GM12878 (cell line): ENCODE measurements around the gene SCN4A. TPM values are rescaled to one million over a fixed set of nuclear protein-coding genes. Genes with fewer than 3 reads are reported as not detected.

ENCODE experiments used
- ATAC-seq: fragments of 200-7000 bp; cut with Tn5 transposase; 3 replicates; pipeline ENCODE4 v1.9.1; 2020; ENCODE audit warnings: mild to moderate bottlenecking, moderate library complexity
- BruUV-seq: library from RNA; stranded (reverse); fragments of 400-500 nt; replicated peaks from 2 replicates; lab custom pipeline; 2021; lab: Mats Ljungman, UMichigan
- CTCF ChIA-PET: fragments of 300-600 bp; sonication (Branson Sonifier 250); formaldehyde crosslinking; extraction: SDS; loops from one replicate; lab custom pipeline; 2021; ENCODE audit warnings: inconsistent platforms; lab: Yijun Ruan, JAX
- POLR2A ChIA-PET: fragments of 350-600 bp; formaldehyde crosslinking; extraction: SDS; loops from one replicate; lab custom pipeline; 2021; ENCODE audit warnings: inconsistent platforms; lab: Charles Lee
- RAD21 ChIA-PET: fragments of 300-600 bp; sonication (Branson Sonifier 250); formaldehyde crosslinking; loops from one replicate; lab custom pipeline; 2023; ENCODE audit warnings: antibody characterized with exemption; ENCODE audit not compliant: unreplicated experiment; lab: Charles Lee
- SMC1A ChIA-PET: fragments of 300-600 bp; sonication (Branson Sonifier 250); formaldehyde crosslinking; loops from one replicate; lab custom pipeline; 2023; ENCODE audit not compliant: unreplicated experiment, uncharacterized antibody; lab: Charles Lee
- DNase-seq: peaks from one replicate; pipeline ENCODE4 v3.0.0-alpha.2; 2011; ENCODE audit warnings: low read depth, low spot score
- FAIRE-seq: peaks from 3 replicates; lab custom pipeline; 2011; peaks lifted over from hg19 to GRCh38; lab: Jason Lieb, UNC
- H2AFZ ChIP-seq: 2 replicates; pipeline ENCODE4 v1.6.0; 2011; ENCODE audit warnings: low read depth, low read length, control low read depth; ENCODE audit not compliant: control insufficient read depth
- H3K27ac ChIP-seq: 2 replicates; pipeline ENCODE4 v1.5.1; 2011; ENCODE audit warnings: control low read depth; ENCODE audit not compliant: control insufficient read depth, insufficient read depth
- H3K27me3 ChIP-seq, 2 experiments: replicated peaks in 1 of 2; 2 replicates each; pipeline versions ENCODE4 v1.6.0 to v1.6.1; 2011; ENCODE audit warnings: low read length in 1 of 2; ENCODE audit not compliant: control insufficient read depth in 2 of 2, insufficient read depth in 2 of 2
- H3K36me3 ChIP-seq, 2 experiments: 2 replicates each; pipeline ENCODE4 v1.5.1; 2011; ENCODE audit warnings: low read length in 1 of 2; ENCODE audit not compliant: control insufficient read depth in 2 of 2, insufficient read depth in 2 of 2
- H3K4me1 ChIP-seq: 2 replicates; pipeline ENCODE4 v1.6.1; 2011; ENCODE audit warnings: mild to moderate bottlenecking, low read length, moderate library complexity, mixed read lengths; ENCODE audit not compliant: control insufficient read depth, insufficient read depth
- H3K4me2 ChIP-seq: 2 replicates; pipeline ENCODE4 v1.6.0; 2011; ENCODE audit warnings: control low read depth; ENCODE audit not compliant: control insufficient read depth, insufficient read depth
- H3K4me3 ChIP-seq: fragments of 200-600 bp; sonication (generic); 2 replicates; pipeline ENCODE4 v1.5.1; 2016
- H3K79me2 ChIP-seq: 2 replicates; pipeline ENCODE4 v1.6.0; 2011; ENCODE audit warnings: low read length; ENCODE audit not compliant: control insufficient read depth, insufficient read depth
- H3K9ac ChIP-seq: 2 replicates; pipeline ENCODE4 v1.8.0; 2011; ENCODE audit warnings: low read length, control low read depth, mixed read lengths; ENCODE audit not compliant: control insufficient read depth, insufficient read depth
- H3K9me3 ChIP-seq: replicated peaks from 3 replicates; pipeline ENCODE4 v1.5.1; 2011; ENCODE audit warnings: mild to moderate bottlenecking, low read length; ENCODE audit not compliant: control insufficient read depth, insufficient read depth
- H4K20me1 ChIP-seq: 2 replicates; pipeline ENCODE4 v1.6.0; 2011; ENCODE audit not compliant: control insufficient read depth, insufficient read depth
- CBFB ChIP-seq: IDR thresholded peaks from 2 replicates; pipeline ENCODE4 v1.6.1; 2016; ENCODE audit warnings: antibody characterized with exemption, low read depth
- NKRF ChIP-seq: fragments of 450-650 bp; conservative IDR thresholded peaks from 2 replicates; pipeline ENCODE4 v1.6.1; 2017; ENCODE audit warnings: mild to moderate bottlenecking, moderate library complexity
- NR2C2 ChIP-seq: IDR thresholded peaks from 2 replicates; pipeline ENCODE4 v1.6.1; 2011; ENCODE audit warnings: borderline replicate concordance, low read depth; ENCODE audit not compliant: control insufficient read depth, insufficient read length
- RBBP5 ChIP-seq: fragments of 200-600 bp; sonication (generic); conservative IDR thresholded peaks from 2 replicates; pipeline ENCODE4 v1.6.1; 2016
- SMAD5 ChIP-seq: IDR thresholded peaks from 2 replicates; pipeline ENCODE4 v1.6.1; 2016; ENCODE audit warnings: antibody characterized with exemption, low read depth
- SRF ChIP-seq, 2 experiments: IDR thresholded peaks; 2 replicates each; pipeline ENCODE4 v1.6.1; 2011; ENCODE audit warnings: low read depth in 2 of 2, low read length in 2 of 2, mild to moderate bottlenecking in 1 of 2, moderate library complexity in 1 of 2
- YBX1 ChIP-seq: fragments of 450-650 bp; IDR thresholded peaks from 2 replicates; pipeline ENCODE4 v1.6.1; 2016; ENCODE audit warnings: antibody characterized with exemption
- YY1 ChIP-seq: IDR thresholded peaks from 2 replicates; pipeline ENCODE4 v1.6.1; 2011; ENCODE audit warnings: low read depth, mild to moderate bottlenecking, low read length
- WGBS: methylation state at CpG from one replicate; pipeline ENCODE4 v1.1.6; 2016; ENCODE audit warnings: low lambda C conversion rate; ENCODE audit not compliant: insufficient replicate concordance, insufficient coverage; ENCODE audit errors: missing lambda C conversion rate; 5-methylcytosine and 5-hydroxymethylcytosine counted together
- in situ Hi-C: fragments of 300-500 bp; cut with MboI; formaldehyde crosslinking; loops from 9 replicates; pipeline ENCODE4 v1.14.3; 2018; ENCODE audit warnings: mixed read lengths
- intact Hi-C: fragments of 100-400 bp; cut with micrococcal nuclease; formaldehyde crosslinking; loops from one replicate; pipeline ENCODE4 v1.14.2; 2022; ENCODE audit not compliant: unreplicated experiment
- polyA plus RNA-seq, 11 experiments: library from polyadenylated mRNA; depleted of rRNA in 4 of 11; unstranded in 6 of 11; stranded (reverse) in 5 of 11; fragments of >200 nt; fragmentation: Nextera tagmentation in 4 of 11; fragmentation: Illumina TruSeq in 1 of 11; extraction: Ambion mirVana in 4 of 11; extraction: Trizol in 1 of 11; gene quantifications; 1 replicate in 1 of 11; 2 replicates in 10 of 11; pipeline versions ENCODE4 v1.2.1 to v1.2.3, GENCODE V29; 2011 to 2016; ENCODE audit warnings: inconsistent platforms in 2 of 11, missing spikeins in 2 of 11, low read depth in 1 of 11
- total RNA-seq, 4 experiments: library from RNA; depleted of rRNA in 3 of 4; stranded (reverse); fragments of >200 nt in 3 of 4; fragmentation: Illumina TruSeq in 1 of 4; extraction: Trizol in 1 of 4; gene quantifications; 2 replicates each; pipeline versions ENCODE4 v1.2.1 to v1.2.3, GENCODE V29; 2013 to 2021
- TF ChIP-seq, protein P1 (sequence below): fragments of 450-650 bp; IDR thresholded peaks from 2 replicates; pipeline ENCODE4 v1.6.1; 2018; ENCODE audit warnings: borderline replicate concordance, mild to moderate bottlenecking; ENCODE audit not compliant: partially characterized antibody
- TF ChIP-seq, protein P2 (sequence below): fragments of 450-650 bp; IDR thresholded peaks from 2 replicates; pipeline ENCODE4 v1.6.1; 2016; ENCODE audit warnings: mild to moderate bottlenecking

The SCN4A gene
- total and polyA plus RNA-seq, 10 of the 15 experiments (the other 5 are each of a cell fraction or from before 2014, with no cell fraction given): under 0.01 to 0.15 (median 0.07) TPM; not detected in 4

- RAD21 ChIA-PET: no interaction called here
- ATAC-seq (no peak), DNase-seq (no peak), FAIRE-seq (no peak)
- BruUV-seq: no TSS peak
- intact Hi-C loops (no loop called here), in situ Hi-C loops (no loop called here)
- H3K79me2 ChIP-seq: peaks cover under 1% of the 10 kb centered on the region; the same call in 1 of the 2 replicates
- no peaks in the 10 kb centered on the region for H3K27me3 ChIP-seq
- POLR2A ChIA-PET: interaction anchor here (0.7 kb wide), 1 partner anchor 8 kb away, joined by 3 read pairs; no protein-coding TSS in a partner anchor
- H3K4me2 ChIP-seq: no peak overlapping the region
- no peak for TF ChIP-seq SMAD5
- no peak for TF ChIP-seq RBBP5
- TF ChIP-seq, protein P1, sequence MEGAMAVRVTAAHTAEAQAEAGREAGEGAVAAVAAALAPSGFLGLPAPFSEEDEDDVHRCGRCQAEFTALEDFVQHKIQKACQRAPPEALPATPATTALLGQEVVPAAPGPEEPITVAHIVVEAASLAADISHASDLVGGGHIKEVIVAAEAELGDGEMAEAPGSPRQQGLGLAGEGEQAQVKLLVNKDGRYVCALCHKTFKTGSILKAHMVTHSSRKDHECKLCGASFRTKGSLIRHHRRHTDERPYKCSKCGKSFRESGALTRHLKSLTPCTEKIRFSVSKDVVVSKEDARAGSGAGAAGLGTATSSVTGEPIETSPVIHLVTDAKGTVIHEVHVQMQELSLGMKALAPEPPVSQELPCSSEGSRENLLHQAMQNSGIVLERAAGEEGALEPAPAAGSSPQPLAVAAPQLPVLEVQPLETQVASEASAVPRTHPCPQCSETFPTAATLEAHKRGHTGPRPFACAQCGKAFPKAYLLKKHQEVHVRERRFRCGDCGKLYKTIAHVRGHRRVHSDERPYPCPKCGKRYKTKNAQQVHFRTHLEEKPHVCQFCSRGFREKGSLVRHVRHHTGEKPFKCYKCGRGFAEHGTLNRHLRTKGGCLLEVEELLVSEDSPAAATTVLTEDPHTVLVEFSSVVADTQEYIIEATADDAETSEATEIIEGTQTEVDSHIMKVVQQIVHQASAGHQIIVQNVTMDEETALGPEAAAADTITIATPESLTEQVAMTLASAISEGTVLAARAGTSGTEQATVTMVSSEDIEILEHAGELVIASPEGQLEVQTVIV: no peak
- TF ChIP-seq CBFB: no peak
- TF ChIP-seq SRF (IDR thresholded peaks at IDR 0.05; ENCODE audit: low read depth in 2 of 2, low read length in 2 of 2): no peak
- no peak for TF ChIP-seq YY1
- no peak for TF ChIP-seq YBX1
- no peak for TF ChIP-seq NR2C2
- TF ChIP-seq, protein P2, sequence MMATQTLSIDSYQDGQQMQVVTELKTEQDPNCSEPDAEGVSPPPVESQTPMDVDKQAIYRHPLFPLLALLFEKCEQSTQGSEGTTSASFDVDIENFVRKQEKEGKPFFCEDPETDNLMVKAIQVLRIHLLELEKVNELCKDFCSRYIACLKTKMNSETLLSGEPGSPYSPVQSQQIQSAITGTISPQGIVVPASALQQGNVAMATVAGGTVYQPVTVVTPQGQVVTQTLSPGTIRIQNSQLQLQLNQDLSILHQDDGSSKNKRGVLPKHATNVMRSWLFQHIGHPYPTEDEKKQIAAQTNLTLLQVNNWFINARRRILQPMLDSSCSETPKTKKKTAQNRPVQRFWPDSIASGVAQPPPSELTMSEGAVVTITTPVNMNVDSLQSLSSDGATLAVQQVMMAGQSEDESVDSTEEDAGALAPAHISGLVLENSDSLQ: no peak
- TF ChIP-seq NKRF: no peak
- CTCF ChIA-PET: interaction anchor here (0.9 to 1.9 kb wide), 5 partner anchors 8 to 196 kb away, joined by 3 to 9 read pairs (median 5); no protein-coding TSS in a partner anchor
- 94% methylated on average over 4 of the region's 4 CpGs for WGBS
- H3K4me3 ChIP-seq: no peak overlapping the region
- no peak overlapping the region for H2AFZ ChIP-seq
- peaks cover 6% of the 10 kb centered on the region for H3K4me1 ChIP-seq
- H4K20me1 ChIP-seq: no peaks in the 10 kb centered on the region
- no peak overlapping the region for H3K27ac ChIP-seq
- no peaks in the 10 kb centered on the region for H3K36me3 ChIP-seq
- no peaks in the 10 kb centered on the region for H3K9me3 ChIP-seq
- SMC1A ChIA-PET: no interaction called here
- no peak overlapping the region for H3K9ac ChIP-seq
These were observed 34.8 kb downstream of the SCN4A start for GRCh38 chr17:63937920-63938319.
